CD4-positive, CD25-positive, alpha-beta regulatory T cell (primary cell): ENCODE measurements around the gene LGALS12. TPM values are rescaled to one million over a fixed set of nuclear protein-coding genes. Genes with fewer than 3 reads are reported as not detected.

Source experiments
- ATAC-seq, 2 donors: fragments of 150-1000 bp; cut with Tn5 transposase; one replicate each; pipeline ENCODE4 v1.10.0; 2021; ENCODE audit warnings: low read depth in 2 of 2, moderate number of reproducible peaks in 2 of 2, moderate library complexity in 1 of 2
- DNase-seq, 3 donors: peaks; one replicate each; pipeline versions ENCODE4 v3.0.0 to v3.0.0-alpha.2; 2012 to 2022; ENCODE audit warnings: mixed read lengths in 1 of 3
- H3K27ac ChIP-seq: one replicate; pipeline ENCODE4 v1.7.0; 2013; ENCODE audit warnings: mild to moderate bottlenecking, low read length; ENCODE audit not compliant: insufficient read depth, poor library complexity, severe bottlenecking
- H3K27me3 ChIP-seq: one replicate; pipeline ENCODE4 v1.7.0; 2013; ENCODE audit warnings: low read length; ENCODE audit not compliant: control insufficient read depth, insufficient read depth
- H3K36me3 ChIP-seq: one replicate; pipeline ENCODE4 v1.7.0; 2013; ENCODE audit warnings: mild to moderate bottlenecking, low read length, moderate library complexity; ENCODE audit not compliant: control insufficient read depth, insufficient read depth
- H3K4me1 ChIP-seq: 2 replicates; pipeline ENCODE4 v1.7.0; 2013; ENCODE audit warnings: mild to moderate bottlenecking, low read length; ENCODE audit not compliant: insufficient read depth, control insufficient read depth, poor library complexity, severe bottlenecking
- H3K4me3 ChIP-seq: one replicate; pipeline ENCODE4 v1.7.0; 2013; ENCODE audit warnings: low read depth, mild to moderate bottlenecking, low read length, moderate library complexity
- H3K9me3 ChIP-seq, 2 experiments: 1 replicate in 1 of 2; 2 replicates in 1 of 2; pipeline ENCODE4 v1.7.0; 2013; ENCODE audit warnings: low read length in 2 of 2, mild to moderate bottlenecking in 1 of 2, moderate library complexity in 1 of 2; ENCODE audit not compliant: control insufficient read depth in 2 of 2
- H3K27ac Mint-ChIP-seq, 3 donors: one replicate each; pipeline ENCODE4 v1.8.0; 2020 to 2022; ENCODE audit warnings: mild to moderate bottlenecking in 3 of 3, mixed read lengths in 3 of 3, moderate library complexity in 2 of 3
- H3K27me3 Mint-ChIP-seq: one replicate; pipeline ENCODE4 v1.8.0; 2022; ENCODE audit warnings: mild to moderate bottlenecking, mixed read lengths
- H3K36me3 Mint-ChIP-seq: one replicate; pipeline ENCODE4 v1.8.0; 2020; ENCODE audit warnings: mixed read lengths
- H3K4me1 Mint-ChIP-seq, 4 donors: one replicate each; pipeline ENCODE4 v1.8.0; 2020 to 2022; ENCODE audit warnings: mixed read lengths in 4 of 4, mild to moderate bottlenecking in 1 of 4
- H3K4me3 Mint-ChIP-seq, 4 donors: one replicate each; pipeline ENCODE4 v1.8.0; 2020 to 2022; ENCODE audit warnings: mild to moderate bottlenecking in 4 of 4, mixed read lengths in 4 of 4, moderate library complexity in 3 of 4
- H3K9me3 Mint-ChIP-seq, 7 donors: one replicate each; pipeline ENCODE4 v1.8.0; 2020 to 2022; ENCODE audit warnings: mixed read lengths in 7 of 7, mild to moderate bottlenecking in 3 of 7, moderate library complexity in 2 of 7
- polyA plus RNA-seq, 4 donors: library from polyadenylated mRNA; unstranded; fragments of 300-500 nt; fragmentation: Illumina TruSeq; gene quantifications; one replicate each; pipeline ENCODE4 v1.2.3, GENCODE V29; 2021
- total RNA-seq: library from RNA; stranded (reverse); gene quantifications from one replicate; pipeline ENCODE4 v1.2.3, GENCODE V29; 2022

Gene LGALS12
- total and polyA plus RNA-seq, 5 donors from 2014 or later, result 0.94 TPM; not detected in 4

DNA sequence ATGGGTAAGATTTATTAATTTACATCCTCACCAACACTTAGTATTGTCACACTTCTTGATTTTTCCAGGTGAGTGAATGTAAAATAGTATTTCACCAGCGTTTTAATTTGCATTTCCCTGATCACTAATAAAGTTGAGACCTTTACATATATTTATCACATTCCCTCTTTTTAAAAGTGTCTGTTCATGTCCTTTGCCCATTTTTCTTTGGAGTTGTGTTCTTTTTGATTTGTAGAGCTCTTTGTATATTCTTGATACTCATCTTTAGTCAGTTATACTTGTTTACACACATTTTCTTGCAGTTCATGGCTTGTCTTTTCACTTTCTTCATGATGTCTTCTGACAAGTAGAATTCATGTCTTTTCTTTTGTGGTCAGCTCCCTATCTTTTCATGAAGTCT, 12.8 kb upstream of the LGALS12 start:
- no peak for DNase-seq
- Histone ChIP-seq H3K36me3 (no peaks in the 10 kb centered on the region), H3K27ac (no peak overlapping the region), H3K4me1 (peaks cover 10% of the 10 kb centered on the region), H3K9me3 (no peaks in the 10 kb centered on the region), H3K4me3 (no peak overlapping the region), H3K27me3 (peaks cover 19% of the 10 kb centered on the region)
- ATAC-seq, result no peak
- H3K4me1 Mint-ChIP-seq, result peaks cover 0 to 21% (median 9%) of the 10 kb centered on the region in 4 donors
- no peak overlapping the region for H3K4me3 Mint-ChIP-seq
- no peaks in the 10 kb centered on the region for H3K36me3 Mint-ChIP-seq
- peaks cover 0 to 5% (median 0%) of the 10 kb centered on the region in 7 donors for H3K9me3 Mint-ChIP-seq
- H3K27me3 Mint-ChIP-seq, result peaks cover 79% of the 10 kb centered on the region
- H3K27ac Mint-ChIP-seq, result no peak overlapping the region

DNA sequence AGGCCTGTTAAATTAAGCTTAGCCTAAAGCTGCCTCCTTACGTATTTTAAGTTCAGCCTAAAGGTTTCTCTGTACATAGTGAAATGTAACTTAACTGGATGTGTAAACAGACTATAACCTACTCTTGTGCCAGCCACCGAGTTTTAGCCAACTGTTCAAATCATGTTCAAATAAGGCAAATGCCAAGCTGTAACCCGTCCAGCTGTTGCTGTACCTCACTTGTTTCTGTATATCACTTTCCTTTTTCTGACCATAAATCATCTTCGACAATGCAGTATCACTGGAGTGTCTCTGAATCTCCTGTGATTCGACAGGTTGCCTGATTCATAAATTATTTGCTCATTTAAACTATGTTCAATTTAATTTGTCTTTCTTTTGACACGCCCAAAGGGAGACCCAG, 10.9 kb upstream of the LGALS12 start:
- H3K4me1 ChIP-seq, result peaks cover 10% of the 10 kb centered on the region
- H3K9me3 ChIP-seq, result peaks cover 7 to 10% of the 10 kb centered on the region in 2 experiments
- Mint-ChIP-seq H3K27ac (no peak overlapping the region), H3K36me3 (no peaks in the 10 kb centered on the region), H3K4me3 (no peak overlapping the region), H3K4me1 (peaks cover 0 to 21% (median 6%) of the 10 kb centered on the region in 4 donors), H3K9me3 (peaks cover 0 to 9% (median 0%) of the 10 kb centered on the region in 7 donors), H3K27me3 (peaks cover 65% of the 10 kb centered on the region)
- H3K27me3 ChIP-seq, result peaks cover 23% of the 10 kb centered on the region
- H3K4me3 ChIP-seq, result no peak overlapping the region
- DNase-seq (no peak), ATAC-seq (no peak)
- no peaks in the 10 kb centered on the region for H3K36me3 ChIP-seq
- no peak overlapping the region for H3K27ac ChIP-seq

DNA sequence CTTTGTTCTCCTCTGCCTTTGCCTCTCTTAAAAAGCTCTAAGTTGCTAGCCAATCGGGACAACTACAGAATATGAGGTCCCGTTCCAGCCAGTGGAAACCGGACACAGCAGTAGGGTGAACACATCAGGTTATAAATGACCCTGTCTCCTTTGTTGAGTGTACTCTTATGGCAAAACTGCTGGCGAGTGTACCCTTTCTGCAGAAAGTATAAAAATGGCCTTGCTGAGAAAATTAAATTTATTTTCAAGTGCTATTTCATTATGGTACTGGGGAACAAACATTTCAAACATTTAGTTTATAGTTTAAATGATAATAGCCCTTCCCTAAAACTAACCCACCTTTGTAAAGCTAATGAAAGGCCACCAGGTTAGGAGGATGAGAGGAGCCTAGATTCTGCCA, 6.0 kb upstream of the LGALS12 start:
- H3K4me3 Mint-ChIP-seq, result no peak overlapping the region
- Histone ChIP-seq H3K9me3 (peaks cover 17 to 19% of the 10 kb centered on the region in 2 experiments), H3K27me3 (peaks cover 12% of the 10 kb centered on the region), H3K36me3 (no peaks in the 10 kb centered on the region), H3K27ac (no peak overlapping the region), H3K4me3 (no peak overlapping the region), H3K4me1 (no peaks in the 10 kb centered on the region)
- no peak for DNase-seq
- no peak overlapping the region for H3K27ac Mint-ChIP-seq
- H3K4me1 Mint-ChIP-seq, result peaks cover 0 to 10% (median 0%) of the 10 kb centered on the region in 4 donors
- no peak for ATAC-seq
- peaks cover 0 to 21% (median 2%) of the 10 kb centered on the region in 7 donors for H3K9me3 Mint-ChIP-seq
- H3K27me3 Mint-ChIP-seq, result peaks cover 25% of the 10 kb centered on the region
- H3K36me3 Mint-ChIP-seq, result no peaks in the 10 kb centered on the region

DNA sequence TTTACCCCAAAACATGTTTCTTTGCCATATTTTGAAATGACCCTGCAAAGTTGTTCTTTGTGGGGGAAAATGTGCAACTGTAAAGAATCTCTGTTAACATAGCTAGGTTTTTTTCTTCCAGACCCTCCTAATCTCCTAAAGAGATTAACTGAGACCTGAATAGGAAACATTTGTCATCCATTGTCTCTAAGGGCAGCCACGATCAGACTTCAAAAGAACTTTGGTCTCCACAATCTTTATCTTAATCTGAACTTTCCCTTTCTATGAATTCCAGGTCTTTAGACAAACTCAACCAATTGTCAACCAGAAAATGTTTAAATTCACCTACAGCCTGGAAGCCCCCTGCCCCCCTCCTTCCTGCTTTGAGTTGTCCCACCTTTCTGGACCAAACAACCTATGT, 4.6 kb upstream of the LGALS12 start:
- no peak overlapping the region for H3K27ac Mint-ChIP-seq
- H3K36me3 Mint-ChIP-seq, result no peaks in the 10 kb centered on the region

DNA sequence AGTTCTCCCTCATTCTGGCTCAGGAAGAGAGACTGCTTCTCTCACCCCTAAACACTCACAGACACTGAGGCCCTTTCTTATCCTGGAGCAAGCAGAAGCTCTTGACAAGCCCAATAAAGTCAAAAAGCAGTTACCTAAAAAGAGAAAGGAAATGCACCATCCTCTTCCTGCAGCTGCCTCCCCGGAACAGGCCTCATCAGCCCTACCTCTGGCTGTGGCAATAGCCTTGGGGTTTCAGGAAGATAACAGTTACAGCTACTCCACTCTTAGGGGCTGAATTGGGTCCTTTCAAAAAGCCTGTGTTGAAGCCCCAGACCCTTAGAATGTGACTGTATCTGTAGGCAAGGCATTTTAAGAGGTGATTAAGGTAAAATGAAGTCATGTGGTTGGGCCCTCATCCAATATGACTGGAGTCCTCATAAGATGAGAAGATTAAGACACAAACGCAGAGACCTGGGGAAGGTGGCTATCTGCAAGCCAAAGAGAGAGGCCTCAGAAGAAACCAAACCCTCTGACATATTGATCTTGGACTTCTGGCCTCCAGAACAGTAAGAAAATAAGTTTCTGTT, 3.5 kb upstream of the LGALS12 start:
- Mint-ChIP-seq H3K9me3 (peaks cover 0 to 21% (median 2%) of the 10 kb centered on the region in 7 donors), H3K4me3 (no peak overlapping the region), H3K36me3 (no peaks in the 10 kb centered on the region), H3K27me3 (peaks cover 9% of the 10 kb centered on the region), H3K27ac (peak overlapping the region in 2 of 3 donors; percentile 14 to 46), H3K4me1 (peaks cover 0 to 22% (median under 1%) of the 10 kb centered on the region in 4 donors)
- peaks cover 9% of the 10 kb centered on the region for H3K27me3 ChIP-seq
- H3K27ac ChIP-seq, result no peak overlapping the region
- H3K36me3 ChIP-seq, result no peaks in the 10 kb centered on the region
- ATAC-seq (peak in 1 of 2 donors; percentile 22), DNase-seq (no peak)
- no peaks in the 10 kb centered on the region for H3K4me1 ChIP-seq
- H3K4me3 ChIP-seq, result no peak overlapping the region
- peaks cover 17 to 19% of the 10 kb centered on the region in 2 experiments for H3K9me3 ChIP-seq

More for the DNA sequence above, 4.6 kb upstream of the LGALS12 start:
- Mint-ChIP-seq H3K4me1 (peaks cover 0 to 16% (median 0%) of the 10 kb centered on the region in 4 donors), H3K9me3 (peaks cover 0 to 21% (median 2%) of the 10 kb centered on the region in 7 donors), H3K4me3 (no peak overlapping the region), H3K27me3 (peaks cover 18% of the 10 kb centered on the region)
- no peaks in the 10 kb centered on the region for H3K36me3 ChIP-seq
- H3K27me3 ChIP-seq, result peaks cover 12% of the 10 kb centered on the region
- DNase-seq (no peak), ATAC-seq (no peak)
- H3K27ac ChIP-seq, result no peak overlapping the region
- no peak overlapping the region for H3K4me3 ChIP-seq
- H3K9me3 ChIP-seq, result peaks cover 17 to 19% of the 10 kb centered on the region in 2 experiments
- no peaks in the 10 kb centered on the region for H3K4me1 ChIP-seq

DNA sequence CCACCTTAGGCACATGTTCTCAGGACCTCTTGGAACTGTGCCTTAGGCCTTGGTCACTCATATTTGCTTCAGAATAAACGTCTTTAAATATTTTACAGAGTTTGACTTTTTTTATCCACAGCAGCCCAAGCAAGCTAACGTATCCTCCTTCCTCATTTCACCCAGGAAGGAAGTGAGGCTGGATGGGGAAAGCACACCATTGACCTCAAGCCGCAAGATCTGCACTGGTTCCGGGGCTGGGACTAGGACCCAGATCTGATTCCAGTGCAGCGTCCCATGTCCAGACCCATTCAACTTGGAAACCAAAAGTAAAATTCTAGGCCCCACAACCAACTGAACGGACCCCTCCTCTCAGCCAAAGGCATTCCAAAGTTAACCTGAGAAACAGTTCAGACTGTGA, 2.4 kb upstream of the LGALS12 start:
- H3K27me3 Mint-ChIP-seq, result peaks cover 1% of the 10 kb centered on the region
- no peak overlapping the region for H3K4me3 Mint-ChIP-seq
- Histone ChIP-seq H3K9me3 (peaks cover 17 to 19% of the 10 kb centered on the region in 2 experiments), H3K4me3 (no peak overlapping the region), H3K36me3 (no peaks in the 10 kb centered on the region), H3K27ac (no peak overlapping the region), H3K27me3 (peaks cover 6% of the 10 kb centered on the region), H3K4me1 (no peaks in the 10 kb centered on the region)
- H3K9me3 Mint-ChIP-seq, result peaks cover 0 to 21% (median 2%) of the 10 kb centered on the region in 7 donors
- H3K36me3 Mint-ChIP-seq, result no peaks in the 10 kb centered on the region
- no peak overlapping the region for H3K27ac Mint-ChIP-seq
- ATAC-seq, result no peak
- DNase-seq, result no peak
- H3K4me1 Mint-ChIP-seq, result peaks cover 0 to 24% (median under 1%) of the 10 kb centered on the region in 4 donors

DNA sequence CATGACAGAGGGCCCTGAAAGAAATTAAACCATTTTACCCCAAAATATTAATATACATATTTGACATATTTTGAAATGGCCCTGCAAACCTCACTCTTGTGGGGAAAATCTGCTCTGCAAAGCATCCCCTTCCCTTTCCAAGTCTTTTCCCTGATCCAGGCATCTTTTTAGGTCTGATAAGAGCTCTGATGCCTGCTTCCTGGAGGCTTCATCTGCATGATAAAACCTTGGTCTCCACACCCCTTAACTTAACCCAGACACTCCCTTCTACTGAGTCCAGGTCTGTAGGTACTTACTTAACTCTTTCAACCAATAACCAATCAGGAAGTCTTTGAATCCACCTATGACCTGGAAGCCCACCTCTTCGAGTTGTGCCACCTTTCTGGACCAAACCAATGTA, 1.8 kb upstream of the LGALS12 start:
- Mint-ChIP-seq H3K36me3 (no peaks in the 10 kb centered on the region), H3K27ac (peak overlapping the region in 1 of 3 donors; percentile 60), H3K4me1 (peaks cover 0 to 24% (median under 1%) of the 10 kb centered on the region in 4 donors), H3K27me3 (no peaks in the 10 kb centered on the region), H3K4me3 (no peak overlapping the region), H3K9me3 (peaks cover 0 to 21% (median 2%) of the 10 kb centered on the region in 7 donors)
- H3K9me3 ChIP-seq, result peaks cover 14 to 19% of the 10 kb centered on the region in 2 experiments
- DNase-seq (no peak), ATAC-seq (no peak)
- no peak overlapping the region for H3K4me3 ChIP-seq
- H3K36me3 ChIP-seq, result no peaks in the 10 kb centered on the region
- no peaks in the 10 kb centered on the region for H3K4me1 ChIP-seq
- no peak overlapping the region for H3K27ac ChIP-seq
- H3K27me3 ChIP-seq, result peaks cover 2% of the 10 kb centered on the region
